ENCODE data around the gene CDH22. TPM values are rescaled to one million over a fixed set of nuclear protein-coding genes. Genes with fewer than 3 reads are reported as not detected.

Gene CDH22
- total and polyA plus RNA-seq, 9 of the 15 experiments (the other 6 are each of a cell fraction or from before 2014, with no cell fraction given) = 0.07 to 0.08 TPM; not detected in 7

DNA sequence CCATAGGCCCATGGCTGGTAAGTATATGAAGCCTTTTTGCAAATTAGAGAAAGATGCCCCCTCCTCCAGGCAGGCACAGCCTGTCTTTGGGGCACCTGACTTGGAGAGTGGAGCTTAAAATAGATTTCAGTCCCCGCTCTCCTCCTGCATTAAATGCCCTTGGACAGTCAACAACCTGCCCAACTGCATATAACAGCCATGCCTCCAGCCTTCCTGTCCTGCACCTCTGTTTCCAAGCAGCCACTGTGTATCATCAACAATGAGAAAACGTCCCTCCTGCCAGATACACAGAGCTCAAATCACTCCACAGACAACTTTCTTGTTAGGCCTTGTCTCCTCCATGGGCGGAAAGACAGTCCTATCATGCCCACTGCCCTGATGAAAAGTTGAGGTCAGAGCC, 3.4 kb downstream of the CDH22 start:
- Histone ChIP-seq H3K4me3 (no peak overlapping the region), H3K79me2 (ENCODE audit: control insufficient read depth, insufficient read depth, low read length) (no peaks in the 10 kb centered on the region), H3K4me1 (replicated peaks in 1 of 2; ENCODE audit: control insufficient read depth in 2 of 2, insufficient read depth in 2 of 2, low read length in 2 of 2) (peaks cover 0 to 22% of the 10 kb centered on the region in 2 experiments; a peak in 2 of 5 replicates), H3K36me3 (ENCODE audit: control insufficient read depth, insufficient read depth, low read length) (no peaks in the 10 kb centered on the region), H3K27me3 (ENCODE audit: control insufficient read depth in 2 of 2, insufficient read depth in 2 of 2, low read length in 2 of 2) (peaks cover 10 to 79% of the 10 kb centered on the region in 2 experiments; a peak in 4 of 5 replicates), H3K9me1 (ENCODE audit: control insufficient read depth, insufficient read depth, low read length) (no peaks in the 10 kb centered on the region), H4K20me1 (replicated peaks; ENCODE audit: control insufficient read depth, insufficient read depth, low read length) (0 out of 2 replicates have a peak, but pooled peaks cover 2% of the 10 kb centered on the region), H3K9ac (ENCODE audit: insufficient read depth in 1 of 2, low read depth in 2 of 2, low read length in 2 of 2) (no peak overlapping the region), H2AFZ (ENCODE audit: low read depth, low read length) (no peak overlapping the region), H3K4me2 (ENCODE audit: insufficient read depth, low read length) (no peak overlapping the region), H3K9me3 (replicated peaks; ENCODE audit: control insufficient read depth, insufficient read depth, low read depth, low read length) (no peaks in the 10 kb centered on the region), H3K27ac (ENCODE audit: extremely low read depth, low read depth, low read length) (no peak overlapping the region)
- CTCF ChIA-PET (ENCODE audit: low intra/inter-chr PET ratio) = no interaction called here
- FAIRE-seq = no peak
- BruUV-seq (replicated peaks) = no TSS peak
- POLR2A ChIA-PET = interaction anchor here (0.6 to 1.2 kb wide), 4 partner anchors 9 to 60 kb away, joined by 3 read pairs; no protein-coding TSS in a partner anchor
- no peak for DNase-seq (ENCODE audit: extremely low read depth in 1 of 4, low spot score in 3 of 4)
- 6% methylated on average over 3 of the region's 3 CpGs for WGBS (ENCODE audit: insufficient coverage, low coverage, missing lambda C conversion rate)
- in situ Hi-C loops (cut with MboI) = loop anchor here (25.0 kb wide), 1 partner anchor 168 kb away; no protein-coding TSS in a partner anchor
- intact Hi-C loops (cut with micrococcal nuclease) = loop anchor here (5.0 kb wide), 1 partner anchor 173 kb away; no protein-coding TSS in a partner anchor
- no peak for ATAC-seq
- no peak for TF ChIP-seq ZFP30 (CRISPR knock-in tag; IDR thresholded peaks at IDR 0.05; ENCODE audit: borderline replicate concordance)
- no peak for TF ChIP-seq FOXJ2 (tag; IDR thresholded peaks at IDR 0.05)
- no peak for TF ChIP-seq RFX7 (CRISPR knock-in tag; IDR thresholded peaks at IDR 0.05)
- TF ChIP-seq, protein P1, sequence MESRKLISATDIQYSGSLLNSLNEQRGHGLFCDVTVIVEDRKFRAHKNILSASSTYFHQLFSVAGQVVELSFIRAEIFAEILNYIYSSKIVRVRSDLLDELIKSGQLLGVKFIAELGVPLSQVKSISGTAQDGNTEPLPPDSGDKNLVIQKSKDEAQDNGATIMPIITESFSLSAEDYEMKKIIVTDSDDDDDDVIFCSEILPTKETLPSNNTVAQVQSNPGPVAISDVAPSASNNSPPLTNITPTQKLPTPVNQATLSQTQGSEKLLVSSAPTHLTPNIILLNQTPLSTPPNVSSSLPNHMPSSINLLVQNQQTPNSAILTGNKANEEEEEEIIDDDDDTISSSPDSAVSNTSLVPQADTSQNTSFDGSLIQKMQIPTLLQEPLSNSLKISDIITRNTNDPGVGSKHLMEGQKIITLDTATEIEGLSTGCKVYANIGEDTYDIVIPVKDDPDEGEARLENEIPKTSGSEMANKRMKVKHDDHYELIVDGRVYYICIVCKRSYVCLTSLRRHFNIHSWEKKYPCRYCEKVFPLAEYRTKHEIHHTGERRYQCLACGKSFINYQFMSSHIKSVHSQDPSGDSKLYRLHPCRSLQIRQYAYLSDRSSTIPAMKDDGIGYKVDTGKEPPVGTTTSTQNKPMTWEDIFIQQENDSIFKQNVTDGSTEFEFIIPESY (CRISPR knock-in tag; IDR thresholded peaks at IDR 0.05) = no peak
- TF ChIP-seq SMARCC2 (IDR thresholded peaks at IDR 0.05; ENCODE audit: low read depth) = no peak
- no peak for TF ChIP-seq PTBP1 (IDR thresholded peaks at IDR 0.05; ENCODE audit: low read depth, low read length)
- TF ChIP-seq, protein P2, sequence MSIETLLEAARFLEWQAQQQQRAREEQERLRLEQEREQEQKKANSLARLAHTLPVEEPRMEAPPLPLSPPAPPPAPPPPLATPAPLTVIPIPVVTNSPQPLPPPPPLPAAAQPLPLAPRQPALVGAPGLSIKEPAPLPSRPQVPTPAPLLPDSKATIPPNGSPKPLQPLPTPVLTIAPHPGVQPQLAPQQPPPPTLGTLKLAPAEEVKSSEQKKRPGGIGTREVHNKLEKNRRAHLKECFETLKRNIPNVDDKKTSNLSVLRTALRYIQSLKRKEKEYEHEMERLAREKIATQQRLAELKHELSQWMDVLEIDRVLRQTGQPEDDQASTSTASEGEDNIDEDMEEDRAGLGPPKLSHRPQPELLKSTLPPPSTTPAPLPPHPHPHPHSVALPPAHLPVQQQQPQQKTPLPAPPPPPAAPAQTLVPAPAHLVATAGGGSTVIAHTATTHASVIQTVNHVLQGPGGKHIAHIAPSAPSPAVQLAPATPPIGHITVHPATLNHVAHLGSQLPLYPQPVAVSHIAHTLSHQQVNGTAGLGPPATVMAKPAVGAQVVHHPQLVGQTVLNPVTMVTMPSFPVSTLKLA (conservative IDR thresholded peaks at IDR 0.05) = no peak
- TF ChIP-seq, protein P3, sequence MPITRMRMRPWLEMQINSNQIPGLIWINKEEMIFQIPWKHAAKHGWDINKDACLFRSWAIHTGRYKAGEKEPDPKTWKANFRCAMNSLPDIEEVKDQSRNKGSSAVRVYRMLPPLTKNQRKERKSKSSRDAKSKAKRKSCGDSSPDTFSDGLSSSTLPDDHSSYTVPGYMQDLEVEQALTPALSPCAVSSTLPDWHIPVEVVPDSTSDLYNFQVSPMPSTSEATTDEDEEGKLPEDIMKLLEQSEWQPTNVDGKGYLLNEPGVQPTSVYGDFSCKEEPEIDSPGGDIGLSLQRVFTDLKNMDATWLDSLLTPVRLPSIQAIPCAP (CRISPR knock-in tag; IDR thresholded peaks at IDR 0.05; ENCODE audit: borderline replicate concordance) = no peak
- TF ChIP-seq, protein P4, sequence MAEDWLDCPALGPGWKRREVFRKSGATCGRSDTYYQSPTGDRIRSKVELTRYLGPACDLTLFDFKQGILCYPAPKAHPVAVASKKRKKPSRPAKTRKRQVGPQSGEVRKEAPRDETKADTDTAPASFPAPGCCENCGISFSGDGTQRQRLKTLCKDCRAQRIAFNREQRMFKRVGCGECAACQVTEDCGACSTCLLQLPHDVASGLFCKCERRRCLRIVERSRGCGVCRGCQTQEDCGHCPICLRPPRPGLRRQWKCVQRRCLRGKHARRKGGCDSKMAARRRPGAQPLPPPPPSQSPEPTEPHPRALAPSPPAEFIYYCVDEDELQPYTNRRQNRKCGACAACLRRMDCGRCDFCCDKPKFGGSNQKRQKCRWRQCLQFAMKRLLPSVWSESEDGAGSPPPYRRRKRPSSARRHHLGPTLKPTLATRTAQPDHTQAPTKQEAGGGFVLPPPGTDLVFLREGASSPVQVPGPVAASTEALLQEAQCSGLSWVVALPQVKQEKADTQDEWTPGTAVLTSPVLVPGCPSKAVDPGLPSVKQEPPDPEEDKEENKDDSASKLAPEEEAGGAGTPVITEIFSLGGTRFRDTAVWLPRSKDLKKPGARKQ (CRISPR knock-in tag; IDR thresholded peaks at IDR 0.05) = no peak
- TF ChIP-seq RBM39 (optimal IDR thresholded peaks at IDR 0.05; ENCODE audit: low read depth, low read length) = no peak
- no peak for TF ChIP-seq ZNF644 (tag; IDR thresholded peaks at IDR 0.05; ENCODE audit: low read depth)
- TF ChIP-seq HEY1 (CRISPR knock-in tag; IDR thresholded peaks at IDR 0.05; ENCODE audit: borderline replicate concordance) = no peak
- TF ChIP-seq ZNF124 (CRISPR knock-in tag; IDR thresholded peaks at IDR 0.05) = no peak
- no peak for TF ChIP-seq HDAC3 (IDR thresholded peaks at IDR 0.05; ENCODE audit: borderline replicate concordance, partially characterized antibody)
- no peak for TF ChIP-seq ELF1 (tag; IDR thresholded peaks at IDR 0.05)
- no peak for TF ChIP-seq NFIC (IDR thresholded peaks at IDR 0.05)
